Testis (tissue), 2 donors: Measurements from ENCODE around the gene SEC14L6.

Source experiments
- POLR2A ChIP-seq: fragments of 450-650 bp; IDR thresholded peaks from one replicate; pipeline ENCODE4 v1.6.1; 2017; ENCODE audit warnings: antibody characterized with exemption, mild to moderate bottlenecking, moderate library complexity
- TF ChIP-seq, protein P1 (sequence below), 3 experiments: fragments of 450-650 bp in 2 of 3; fragments of 200-600 bp in 1 of 3; sonication (generic) in 1 of 3; IDR thresholded peaks; one replicate each; pipeline ENCODE4 v1.5.1; 2016 to 2019; ENCODE audit warnings: antibody characterized with exemption in 3 of 3, mild to moderate bottlenecking in 2 of 3, moderate library complexity in 1 of 3

DNA sequence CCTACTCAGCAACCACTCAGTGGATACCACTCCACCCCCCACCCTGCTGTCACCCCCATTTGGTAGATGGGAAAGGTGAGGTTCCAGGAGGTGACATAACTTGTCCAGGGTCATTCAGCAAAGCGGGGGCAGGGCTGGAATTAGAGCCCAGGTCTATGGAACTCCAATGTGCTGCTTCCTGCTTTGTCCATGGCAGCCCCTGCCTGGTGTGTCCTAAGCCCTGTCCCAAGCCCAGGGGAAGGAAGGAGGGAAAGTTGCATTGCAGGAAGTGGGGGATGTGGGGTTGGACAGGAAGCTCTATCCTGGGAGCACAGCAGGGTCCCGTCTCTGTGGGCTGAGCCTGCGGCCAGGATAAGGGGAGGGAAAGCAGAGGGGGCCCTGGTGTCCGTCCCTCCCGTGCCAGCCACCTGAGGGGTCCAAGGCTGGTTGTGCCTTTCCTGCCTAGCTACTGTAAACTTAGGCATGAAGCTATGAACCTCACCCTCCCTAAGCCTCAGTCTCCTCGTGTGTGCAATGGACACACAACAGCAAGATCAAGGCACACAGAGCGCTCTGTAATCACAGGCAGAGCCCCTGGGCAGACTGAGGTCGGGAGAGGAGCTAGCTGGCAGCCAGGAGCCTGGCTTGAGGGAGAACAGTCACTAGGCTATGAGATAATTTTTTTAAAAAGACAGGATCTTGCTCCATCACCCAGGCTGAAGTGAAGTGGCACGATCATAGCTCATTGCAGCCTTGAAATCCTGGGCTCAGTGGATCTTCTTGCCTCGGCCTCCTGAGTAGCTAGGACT, 15.1 kb upstream of the SEC14L6 start:
- TF ChIP-seq, protein P1, sequence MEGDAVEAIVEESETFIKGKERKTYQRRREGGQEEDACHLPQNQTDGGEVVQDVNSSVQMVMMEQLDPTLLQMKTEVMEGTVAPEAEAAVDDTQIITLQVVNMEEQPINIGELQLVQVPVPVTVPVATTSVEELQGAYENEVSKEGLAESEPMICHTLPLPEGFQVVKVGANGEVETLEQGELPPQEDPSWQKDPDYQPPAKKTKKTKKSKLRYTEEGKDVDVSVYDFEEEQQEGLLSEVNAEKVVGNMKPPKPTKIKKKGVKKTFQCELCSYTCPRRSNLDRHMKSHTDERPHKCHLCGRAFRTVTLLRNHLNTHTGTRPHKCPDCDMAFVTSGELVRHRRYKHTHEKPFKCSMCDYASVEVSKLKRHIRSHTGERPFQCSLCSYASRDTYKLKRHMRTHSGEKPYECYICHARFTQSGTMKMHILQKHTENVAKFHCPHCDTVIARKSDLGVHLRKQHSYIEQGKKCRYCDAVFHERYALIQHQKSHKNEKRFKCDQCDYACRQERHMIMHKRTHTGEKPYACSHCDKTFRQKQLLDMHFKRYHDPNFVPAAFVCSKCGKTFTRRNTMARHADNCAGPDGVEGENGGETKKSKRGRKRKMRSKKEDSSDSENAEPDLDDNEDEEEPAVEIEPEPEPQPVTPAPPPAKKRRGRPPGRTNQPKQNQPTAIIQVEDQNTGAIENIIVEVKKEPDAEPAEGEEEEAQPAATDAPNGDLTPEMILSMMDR (IDR thresholded peaks at IDR 0.05): no peak
- TF ChIP-seq POLR2A: no peak
